Endothelial cell of umbilical vein (primary cell): ENCODE measurements around the gene C17orf50. TPM values are rescaled to one million over a fixed set of nuclear protein-coding genes. Genes with fewer than 3 reads are reported as not detected.

Experiments used
- BruUV-seq: library from RNA; stranded (reverse); fragments of 400-500 nt; replicated peaks from 2 replicates; lab custom pipeline; 2021; lab: Mats Ljungman, UMichigan
- CTCF ChIA-PET: fragments of 300-600, 350-600 bp; sonication (Branson Sonifier 250); formaldehyde crosslinking; loops from one replicate; lab custom pipeline; 2021; ENCODE audit warnings: antibody characterized with exemption, inconsistent platforms; lab: Charles Lee
- POLR2A ChIA-PET: fragments of 300-600, 350-600 bp; sonication (Branson Sonifier 250); formaldehyde crosslinking; loops from one replicate; lab custom pipeline; 2021; ENCODE audit warnings: antibody characterized with exemption, inconsistent platforms; lab: Charles Lee
- DNase-seq: peaks from one replicate; pipeline ENCODE4 v3.0.0-alpha.2; 2011; ENCODE audit warnings: low read depth, low spot score
- FAIRE-seq: peaks from 2 replicates; lab custom pipeline; 2011; peaks lifted over from hg19 to GRCh38; lab: Jason Lieb, UNC
- H2AFZ ChIP-seq: 2 replicates; pipeline ENCODE4 v1.6.0; 2012; ENCODE audit warnings: low read depth, low read length, control low read depth, inconsistent platforms
- H3K27ac ChIP-seq: 2 replicates; pipeline ENCODE4 v1.5.1; 2011; ENCODE audit warnings: low read depth, mild to moderate bottlenecking, control low read depth, low read length, moderate library complexity; ENCODE audit not compliant: insufficient read depth
- H3K27me3 ChIP-seq, 2 experiments: 2 replicates each; pipeline versions ENCODE4 v1.6.0 to v1.6.1; 2011; ENCODE audit warnings: low read length in 2 of 2, mixed read lengths in 1 of 2; ENCODE audit not compliant: control insufficient read depth in 2 of 2, insufficient read depth in 2 of 2
- H3K36me3 ChIP-seq, 2 experiments: 2 replicates in 1 of 2; 3 replicates in 1 of 2; pipeline ENCODE4 v1.5.1; 2011; ENCODE audit warnings: low read length in 2 of 2, mild to moderate bottlenecking in 1 of 2, moderate library complexity in 1 of 2; ENCODE audit not compliant: control insufficient read depth in 2 of 2, insufficient read depth in 2 of 2; ENCODE audit errors: extremely low read depth in 1 of 2
- H3K4me1 ChIP-seq: 3 replicates; pipeline ENCODE4 v1.5.1; 2011; ENCODE audit warnings: mild to moderate bottlenecking, low read length; ENCODE audit not compliant: control insufficient read depth, insufficient read depth; ENCODE audit errors: extremely low read depth
- H3K4me2 ChIP-seq: 2 replicates; pipeline ENCODE4 v1.6.1; 2011; ENCODE audit warnings: low read length, control low read depth, mixed read lengths; ENCODE audit not compliant: insufficient read depth
- H3K4me3 ChIP-seq, 3 experiments: fragments of 200-600 bp in 1 of 3; sonication (generic), shearing (Covaris generic) in 1 of 3; replicated peaks in 1 of 3; 2 replicates each; pipeline ENCODE4 v1.5.1; 2011 to 2016; ENCODE audit warnings: control low read depth in 3 of 3, low read length in 3 of 3, mild to moderate bottlenecking in 2 of 3, inconsistent platforms in 1 of 3, low read depth in 1 of 3, moderate library complexity in 1 of 3; ENCODE audit not compliant: insufficient read depth in 1 of 3
- H3K79me2 ChIP-seq: 2 replicates; pipeline ENCODE4 v1.6.0; 2012; ENCODE audit warnings: low read length, inconsistent platforms; ENCODE audit not compliant: control insufficient read depth, insufficient read depth
- H3K9ac ChIP-seq: replicated peaks from 2 replicates; pipeline ENCODE3; 2011; ENCODE audit warnings: low read length, control low read depth; ENCODE audit not compliant: insufficient read depth; ENCODE audit errors: extremely low read depth
- H3K9me1 ChIP-seq: replicated peaks from 3 replicates; pipeline ENCODE4 v1.6.0; 2011; ENCODE audit warnings: mild to moderate bottlenecking, low read length; ENCODE audit not compliant: control insufficient read depth, insufficient read depth; ENCODE audit errors: extremely low read depth
- H3K9me3 ChIP-seq: replicated peaks from 2 replicates; pipeline ENCODE4 v1.5.1; 2012; ENCODE audit warnings: low read length, inconsistent platforms; ENCODE audit not compliant: control insufficient read depth, insufficient read depth
- H4K20me1 ChIP-seq: replicated peaks from 2 replicates; pipeline ENCODE3; 2011; ENCODE audit warnings: mild to moderate bottlenecking, low read length; ENCODE audit not compliant: control insufficient read depth, insufficient read depth; ENCODE audit errors: extremely low read depth
- EZH2 ChIP-seq: IDR thresholded peaks from 2 replicates; pipeline ENCODE4 v1.6.1; 2012; ENCODE audit warnings: borderline replicate concordance, low read depth, mild to moderate bottlenecking, moderate library complexity, low read length, inconsistent platforms; ENCODE audit not compliant: severe bottlenecking
- FOS ChIP-seq: IDR thresholded peaks from 2 replicates; pipeline ENCODE4 v1.6.1; 2011; ENCODE audit warnings: mild to moderate bottlenecking, low read length, moderate library complexity, borderline replicate concordance; ENCODE audit not compliant: insufficient read depth
- GATA2 ChIP-seq: IDR thresholded peaks from 2 replicates; pipeline ENCODE4 v1.7.0; 2011; ENCODE audit warnings: low read depth, mild to moderate bottlenecking, moderate library complexity, mixed read lengths, low read length; ENCODE audit not compliant: insufficient read length, insufficient read depth
- JUN ChIP-seq: IDR thresholded peaks from 2 replicates; pipeline ENCODE4 v1.6.1; 2011; ENCODE audit warnings: borderline replicate concordance, low read depth; ENCODE audit not compliant: insufficient read length, insufficient read depth
- MYC ChIP-seq: IDR thresholded peaks from one replicate; pipeline ENCODE4 v1.6.1; 2011; ENCODE audit warnings: mild to moderate bottlenecking, low read depth, low read length
- POLR2A ChIP-seq: IDR thresholded peaks from 2 replicates; pipeline ENCODE4 v1.6.1; 2012; ENCODE audit warnings: low read depth, mild to moderate bottlenecking, control low read depth, low read length
- dilution Hi-C: fragments of 300-500 bp; cut with MboI; formaldehyde crosslinking; loops from one replicate; pipeline ENCODE4 v1.15.0; 2019; ENCODE audit warnings: low sequenced_read_pairs; ENCODE audit not compliant: extremely low pct_ligation_motif_present
- intact Hi-C: fragments of 100-400 bp; cut with micrococcal nuclease; formaldehyde crosslinking; loops from one replicate; pipeline ENCODE4 v1.10.0; 2022
- polyA plus RNA-seq, 4 experiments: library from polyadenylated mRNA; depleted of rRNA in 3 of 4; stranded (reverse) in 3 of 4; unstranded in 1 of 4; fragments of >200 nt; gene quantifications; 2 replicates each; pipeline versions ENCODE4 v1.2.1 to v1.2.3, GENCODE V29; 2011 to 2012; ENCODE audit warnings: missing spikeins in 1 of 4
- total RNA-seq: library from RNA; stranded (reverse); gene quantifications from 2 replicates; pipeline ENCODE4 v1.2.3, GENCODE V29; 2021
- TF ChIP-seq, protein P1 (sequence below): IDR thresholded peaks from 2 replicates; pipeline ENCODE4 v1.6.1; 2011; ENCODE audit not compliant: insufficient read depth, insufficient read length

Gene C17orf50
- total and polyA plus RNA-seq, 2 donors (not counting 3 experiments of a cell fraction or from before 2014, with no cell fraction given) = 0.15 TPM; not detected in 1

DNA sequence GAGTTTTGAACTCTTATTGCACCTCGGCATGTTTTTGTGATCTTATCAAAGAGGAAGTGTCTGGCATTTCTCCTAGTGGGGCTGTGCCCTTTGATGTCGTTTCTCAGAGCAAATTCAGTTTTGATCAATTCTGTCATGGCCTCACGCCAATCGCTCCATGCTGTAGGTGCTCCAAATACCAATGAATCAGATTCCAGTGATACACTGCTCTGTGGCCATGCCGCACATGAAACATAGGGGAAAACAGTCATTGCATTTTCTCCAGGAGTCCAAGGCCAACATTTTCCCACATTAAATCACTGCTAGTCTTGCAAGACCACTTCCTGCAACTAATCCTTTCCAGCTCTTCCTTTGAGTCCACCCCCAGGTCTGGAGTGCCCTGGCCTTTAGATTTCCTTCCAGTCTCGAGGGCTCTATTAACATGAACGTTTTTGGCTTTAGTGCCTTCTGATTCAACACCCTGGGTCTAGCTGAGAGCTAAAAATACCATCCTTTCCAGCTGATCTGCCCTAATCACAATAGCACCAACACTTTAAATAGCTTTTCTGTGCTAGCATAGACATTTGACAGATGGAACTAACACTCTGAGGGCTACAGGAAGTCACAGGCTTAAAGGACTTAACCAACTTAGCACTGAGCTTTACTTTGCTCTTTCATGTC, 47.5 kb upstream of the C17orf50 start:
- H3K79me2 ChIP-seq = no peaks in the 10 kb centered on the region
- dilution Hi-C loops (no loop called here), intact Hi-C loops (loop anchor here (2.0 kb wide), 1 partner anchor 82 kb away; no protein-coding TSS in a partner anchor)
- no peaks in the 10 kb centered on the region for H3K9me1 ChIP-seq
- H3K36me3 ChIP-seq = peaks cover 14 to 15% of the 10 kb centered on the region in 2 experiments
- H3K4me3 ChIP-seq = no peak overlapping the region
- DNase-seq (peak; percentile 98), FAIRE-seq (no peak)
- no peaks in the 10 kb centered on the region for H3K27me3 ChIP-seq
- TF ChIP-seq, protein P1, sequence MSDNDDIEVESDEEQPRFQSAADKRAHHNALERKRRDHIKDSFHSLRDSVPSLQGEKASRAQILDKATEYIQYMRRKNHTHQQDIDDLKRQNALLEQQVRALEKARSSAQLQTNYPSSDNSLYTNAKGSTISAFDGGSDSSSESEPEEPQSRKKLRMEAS = peak; percentile 27
- TF ChIP-seq POLR2A (no peak), JUN (peak; percentile 40), MYC (no peak), EZH2 (no peak), FOS (peak; percentile 49), GATA2 (peak; percentile 83)
- no peak overlapping the region for H2AFZ ChIP-seq
- no TSS peak for BruUV-seq
- H3K9ac ChIP-seq = peak overlapping the region; percentile 14
- H3K4me2 ChIP-seq = peak overlapping the region; percentile 26
- peaks cover 2% of the 10 kb centered on the region for H4K20me1 ChIP-seq
- no peaks in the 10 kb centered on the region for H3K9me3 ChIP-seq
- H3K27ac ChIP-seq = peak overlapping the region; percentile 51
- ChIA-PET POLR2A (no interaction called here), CTCF (interaction anchor here (0.8 to 1.3 kb wide), 11 partner anchors 9 to 101 kb away, joined by 3 to 6 read pairs (median 4); partner anchors contain the start of gene RASL10B)
- peaks cover 15% of the 10 kb centered on the region for H3K4me1 ChIP-seq

DNA sequence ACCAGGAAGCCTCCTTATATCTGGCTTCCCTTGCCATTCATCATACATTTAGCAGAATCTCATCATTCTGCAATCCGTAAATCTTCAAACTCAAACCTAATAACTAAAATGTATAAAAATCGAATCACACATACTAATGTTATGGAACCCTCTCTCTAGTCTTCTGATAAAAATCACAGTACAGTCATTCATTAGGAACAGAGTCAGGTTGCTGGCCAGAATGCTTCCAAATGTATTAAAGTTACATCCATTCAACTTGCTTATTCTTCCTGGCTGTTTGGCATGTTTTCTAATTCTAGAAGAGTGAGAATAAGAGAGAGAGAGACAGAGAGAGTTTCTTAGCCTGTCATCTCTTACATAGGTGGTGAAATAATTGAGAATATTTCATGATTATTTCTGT, 45.7 kb upstream of the C17orf50 start:
- Histone ChIP-seq H3K27me3 (no peaks in the 10 kb centered on the region), H3K79me2 (no peaks in the 10 kb centered on the region), H3K36me3 (peaks cover 11 to 15% of the 10 kb centered on the region in 2 experiments), H3K9me1 (no peaks in the 10 kb centered on the region), H3K9ac (no peak overlapping the region), H3K4me3 (no peak overlapping the region), H4K20me1 (peaks cover 2% of the 10 kb centered on the region), H3K9me3 (no peaks in the 10 kb centered on the region), H3K4me2 (no peak overlapping the region), H3K4me1 (peaks cover 15% of the 10 kb centered on the region), H3K27ac (no peak overlapping the region), H2AFZ (no peak overlapping the region)
- TF ChIP-seq JUN = no peak
- no TSS peak for BruUV-seq
- CTCF ChIA-PET = no interaction called here
- POLR2A ChIA-PET = no interaction called here
- DNase-seq = no peak
- intact Hi-C loops = no loop called here
- dilution Hi-C loops = no loop called here
- no peak for FAIRE-seq
